CD14-positive monocyte (primary cell): ENCODE results near the gene MCF2L. TPM values are rescaled to one million over a fixed set of nuclear protein-coding genes. Genes with fewer than 3 reads are reported as not detected.

ENCODE experiments used
- DNase-seq, 3 donors: peaks; one replicate each; pipeline ENCODE4 v3.0.0-alpha.2; 2011 to 2022
- H2AFZ ChIP-seq: 2 replicates; pipeline ENCODE4 v1.6.0; 2012; ENCODE audit warnings: mild to moderate bottlenecking, low read depth, low read length, inconsistent platforms; ENCODE audit not compliant: insufficient read depth, poor library complexity, severe bottlenecking
- H3K27ac ChIP-seq, 2 donors: 1 replicate in 1 of 2; 2 replicates in 1 of 2; pipeline ENCODE4 v1.5.1; 2012 to 2013; ENCODE audit warnings: low read length in 2 of 2, control low read depth in 1 of 2, inconsistent platforms in 1 of 2, low read depth in 1 of 2, mild to moderate bottlenecking in 1 of 2
- H3K27me3 ChIP-seq, 2 donors: one replicate each; pipeline versions ENCODE4 v1.6.0 to v1.6.1; 2011 to 2013; ENCODE audit warnings: low read length in 2 of 2; ENCODE audit not compliant: control insufficient read depth in 2 of 2, insufficient read depth in 2 of 2
- H3K36me3 ChIP-seq, 2 donors: replicated peaks in 1 of 2; 1 replicate in 1 of 2; 2 replicates in 1 of 2; pipeline versions ENCODE4 v1.5.1 to v1.6.1; 2012 to 2013; ENCODE audit warnings: low read length in 2 of 2, control low read depth in 1 of 2, inconsistent platforms in 1 of 2, mild to moderate bottlenecking in 1 of 2; ENCODE audit not compliant: insufficient read depth in 2 of 2, control insufficient read depth in 1 of 2
- H3K4me1 ChIP-seq, 2 donors: 1 replicate in 1 of 2; 2 replicates in 1 of 2; pipeline versions ENCODE4 v1.5.1 to v1.6.1; 2012 to 2013; ENCODE audit warnings: low read length in 2 of 2, control low read depth in 1 of 2, inconsistent platforms in 1 of 2, mild to moderate bottlenecking in 1 of 2, moderate library complexity in 1 of 2; ENCODE audit not compliant: insufficient read depth in 2 of 2, control insufficient read depth in 1 of 2
- H3K4me2 ChIP-seq: replicated peaks from 2 replicates; pipeline ENCODE3; 2012; ENCODE audit warnings: low read length, moderate library complexity, mild to moderate bottlenecking; ENCODE audit not compliant: poor library complexity, severe bottlenecking; ENCODE audit errors: extremely low read depth
- H3K4me3 ChIP-seq, 3 experiments: fragments of 200-600 bp in 1 of 3; sonication (generic) in 1 of 3; replicated peaks in 1 of 3; 1 replicate in 2 of 3; 2 replicates in 1 of 3; pipeline ENCODE4 v1.5.1; 2011 to 2013; ENCODE audit warnings: low read length in 3 of 3, mild to moderate bottlenecking in 3 of 3, control low read depth in 2 of 3, low read depth in 2 of 3, inconsistent platforms in 1 of 3, moderate library complexity in 1 of 3
- H3K79me2 ChIP-seq: 2 replicates; pipeline ENCODE4 v1.6.0; 2012; ENCODE audit warnings: mild to moderate bottlenecking, control low read depth, inconsistent platforms, low read length, moderate library complexity; ENCODE audit not compliant: insufficient read depth
- H3K9ac ChIP-seq: 2 replicates; pipeline ENCODE4 v1.6.0; 2017; ENCODE audit warnings: low read length, mild to moderate bottlenecking; ENCODE audit not compliant: insufficient read depth, poor library complexity, severe bottlenecking
- H3K9me3 ChIP-seq, 2 donors: replicated peaks in 1 of 2; 1 replicate in 1 of 2; 2 replicates in 1 of 2; pipeline versions ENCODE4 v1.5.1 to v1.6.1; 2012 to 2013; ENCODE audit warnings: low read length in 2 of 2, control low read depth in 1 of 2; ENCODE audit not compliant: control insufficient read depth in 1 of 2, insufficient read depth in 1 of 2
- H4K20me1 ChIP-seq: 2 replicates; pipeline ENCODE4 v1.6.0; 2012; ENCODE audit warnings: mild to moderate bottlenecking, low read length, control low read depth, moderate library complexity; ENCODE audit not compliant: insufficient read depth
- H3K27ac Mint-ChIP-seq, 7 donors: one replicate each; pipeline ENCODE4 v1.8.0; 2020; ENCODE audit warnings: mild to moderate bottlenecking in 7 of 7, mixed read lengths in 7 of 7, moderate library complexity in 6 of 7, inconsistent platforms in 2 of 7
- H3K27me3 Mint-ChIP-seq, 3 donors: one replicate each; pipeline ENCODE4 v1.8.0; 2021 to 2022; ENCODE audit warnings: low read depth in 3 of 3, mild to moderate bottlenecking in 3 of 3, mixed read lengths in 3 of 3, moderate library complexity in 3 of 3, inconsistent platforms in 1 of 3
- H3K36me3 Mint-ChIP-seq, 2 donors: one replicate each; pipeline ENCODE4 v1.8.0; 2020; ENCODE audit warnings: mixed read lengths in 2 of 2, inconsistent platforms in 1 of 2, mild to moderate bottlenecking in 1 of 2
- H3K4me1 Mint-ChIP-seq: one replicate; pipeline ENCODE4 v1.8.0; 2020; ENCODE audit warnings: mild to moderate bottlenecking, mixed read lengths
- H3K4me3 Mint-ChIP-seq, 2 donors: one replicate each; pipeline ENCODE4 v1.8.0; 2020; ENCODE audit warnings: mild to moderate bottlenecking in 2 of 2, mixed read lengths in 2 of 2, moderate library complexity in 1 of 2
- H3K9me3 Mint-ChIP-seq, 7 donors: one replicate each; pipeline ENCODE4 v1.8.0; 2020 to 2022; ENCODE audit warnings: mixed read lengths in 7 of 7, mild to moderate bottlenecking in 6 of 7, moderate library complexity in 6 of 7, inconsistent platforms in 2 of 7
- CTCF ChIP-seq: fragments of 200-600 bp; IDR thresholded peaks from one replicate; pipeline ENCODE4 v1.8.0; 2022; ENCODE audit warnings: antibody characterized with exemption, mild to moderate bottlenecking
- WGBS: methylation state at CpG from one replicate; pipeline ENCODE4 v1.1.5; 2013; ENCODE audit warnings: missing lambda C conversion rate; ENCODE audit not compliant: insufficient coverage; 5-methylcytosine and 5-hydroxymethylcytosine counted together
- intact Hi-C, 2 donors: fragments of 100-400 bp; cut with micrococcal nuclease; formaldehyde crosslinking; loops; one replicate each; pipeline versions ENCODE4 v1.15.0 to v1.15.1; 2023
- polyA plus RNA-seq, 3 donors: library from polyadenylated mRNA; depleted of rRNA in 1 of 3; unstranded in 2 of 3; stranded (reverse) in 1 of 3; fragments of 300-500 nt in 2 of 3; fragments of >200 nt in 1 of 3; fragmentation: Illumina TruSeq in 2 of 3; gene quantifications; 1 replicate in 2 of 3; 2 replicates in 1 of 3; pipeline ENCODE4 v1.2.3, GENCODE V29; 2012 to 2021

Gene MCF2L
- polyA plus RNA-seq, 3 donors: not detected

GRCh38 chr13:113049521-113049941 lies 80.5 kb downstream of the MCF2L start:
- Histone ChIP-seq H3K9ac (no peak overlapping the region), H3K79me2 (no peaks in the 10 kb centered on the region), H3K36me3 (no peaks in the 10 kb centered on the region), H3K4me1 (no peaks in the 10 kb centered on the region), H3K27me3 (no peaks in the 10 kb centered on the region), H3K4me3 (no peak overlapping the region), H3K9me3 (no peaks in the 10 kb centered on the region), H2AFZ (no peak overlapping the region), H3K27ac (no peak overlapping the region), H4K20me1 (no peaks in the 10 kb centered on the region), H3K4me2 (no peak overlapping the region)
- no peak overlapping the region for H3K27ac Mint-ChIP-seq
- peaks cover 0 to 2% (median 0%) of the 10 kb centered on the region in 3 donors for H3K27me3 Mint-ChIP-seq
- no peaks in the 10 kb centered on the region for H3K4me1 Mint-ChIP-seq
- no peaks in the 10 kb centered on the region for H3K36me3 Mint-ChIP-seq
- no peak for DNase-seq
- H3K9me3 Mint-ChIP-seq: no peaks in the 10 kb centered on the region
- no peak for TF ChIP-seq CTCF
- intact Hi-C loops: no loop called here
- 95% methylated on average over 13 of the region's 13 CpGs for WGBS
- no peak overlapping the region for H3K4me3 Mint-ChIP-seq

GRCh38 chr13:113049981-113050380 lies 81.0 kb downstream of the MCF2L start:
- Mint-ChIP-seq H3K36me3 (no peaks in the 10 kb centered on the region), H3K4me3 (no peak overlapping the region), H3K9me3 (no peaks in the 10 kb centered on the region), H3K27ac (no peak overlapping the region), H3K27me3 (peaks cover 0 to 2% (median 0%) of the 10 kb centered on the region in 3 donors), H3K4me1 (no peaks in the 10 kb centered on the region)
- Histone ChIP-seq H3K27me3 (no peaks in the 10 kb centered on the region), H3K36me3 (no peaks in the 10 kb centered on the region), H3K4me3 (no peak overlapping the region), H3K4me2 (no peak overlapping the region), H3K9me3 (no peaks in the 10 kb centered on the region), H4K20me1 (no peaks in the 10 kb centered on the region), H3K27ac (no peak overlapping the region), H2AFZ (no peak overlapping the region), H3K79me2 (no peaks in the 10 kb centered on the region), H3K4me1 (no peaks in the 10 kb centered on the region), H3K9ac (no peak overlapping the region)
- no peak for TF ChIP-seq CTCF
- WGBS: 88% methylated on average over 5 of the region's 8 CpGs
- no peak for DNase-seq
- intact Hi-C loops: no loop called here
